H9 (cell line): ENCODE results near the gene PLEKHF1. TPM values are rescaled to one million over a fixed set of nuclear protein-coding genes. Genes with fewer than 3 reads are reported as not detected.

Source experiments
- DNase-seq: peaks from one replicate; pipeline ENCODE4 v3.0.0-alpha.2; 2017
- H2AFZ ChIP-seq: one replicate; pipeline ENCODE4 v1.6.1; 2013; ENCODE audit warnings: mild to moderate bottlenecking, low read length, control low read depth, moderate library complexity
- H2AK5ac ChIP-seq: 2 replicates; pipeline ENCODE4 v1.6.1; 2013; ENCODE audit warnings: low read length, control low read depth, mixed read lengths; ENCODE audit not compliant: insufficient read length
- H2BK120ac ChIP-seq: one replicate; pipeline ENCODE4 v1.6.1; 2013; ENCODE audit warnings: low read depth, mild to moderate bottlenecking, low read length, control low read depth, inconsistent platforms; ENCODE audit not compliant: poor library complexity, severe bottlenecking
- H2BK12ac ChIP-seq: 2 replicates; pipeline ENCODE4 v1.6.1; 2013; ENCODE audit warnings: low read length, control low read depth, mixed read lengths, low read depth; ENCODE audit not compliant: insufficient read length
- H2BK15ac ChIP-seq: 2 replicates; pipeline ENCODE4 v1.6.1; 2013; ENCODE audit warnings: low read depth, low read length, control low read depth
- H2BK20ac ChIP-seq: one replicate; pipeline ENCODE4 v1.6.1; 2013; ENCODE audit warnings: low read depth, mild to moderate bottlenecking, low read length, control low read depth, inconsistent platforms; ENCODE audit not compliant: poor library complexity, severe bottlenecking
- H2BK5ac ChIP-seq: 2 replicates; pipeline ENCODE4 v1.6.1; 2013; ENCODE audit warnings: low read length, control low read depth, mixed read lengths; ENCODE audit not compliant: insufficient read length
- H3K14ac ChIP-seq: 2 replicates; pipeline ENCODE4 v1.6.1; 2013; ENCODE audit warnings: low read length, control low read depth; ENCODE audit not compliant: insufficient read depth
- H3K18ac ChIP-seq: 2 replicates; pipeline ENCODE4 v1.6.1; 2013; ENCODE audit warnings: low read depth, mild to moderate bottlenecking, mixed read lengths, low read length, control low read depth; ENCODE audit not compliant: insufficient read length
- H3K23ac ChIP-seq: 2 replicates; pipeline ENCODE4 v1.6.1; 2013; ENCODE audit warnings: low read length, control low read depth, mixed read lengths, low read depth; ENCODE audit not compliant: insufficient read length
- H3K23me2 ChIP-seq: 2 replicates; pipeline ENCODE4 v1.6.1; 2013; ENCODE audit warnings: low read depth, mild to moderate bottlenecking, mixed read lengths, low read length, control low read depth; ENCODE audit not compliant: insufficient read length, poor library complexity, severe bottlenecking
- H3K27ac ChIP-seq: 2 replicates; pipeline ENCODE4 v1.5.1; 2013; ENCODE audit warnings: low read length, control low read depth, mixed read lengths, low read depth; ENCODE audit not compliant: insufficient read length
- H3K27me3 ChIP-seq: 2 replicates; pipeline ENCODE4 v1.6.1; 2013; ENCODE audit warnings: low read length, control low read depth, inconsistent platforms; ENCODE audit not compliant: insufficient read depth
- H3K4ac ChIP-seq: 2 replicates; pipeline ENCODE4 v1.6.1; 2013; ENCODE audit warnings: low read depth, mild to moderate bottlenecking, control low read depth, inconsistent platforms, low read length, moderate library complexity
- H3K4me1 ChIP-seq: 2 replicates; pipeline ENCODE4 v1.6.1; 2013; ENCODE audit warnings: low read length, control low read depth, inconsistent platforms; ENCODE audit not compliant: insufficient read depth
- H3K4me2 ChIP-seq: 2 replicates; pipeline ENCODE4 v1.6.1; 2013; ENCODE audit warnings: low read length, control low read depth, mixed read lengths; ENCODE audit not compliant: insufficient read length, insufficient read depth
- H3K56ac ChIP-seq: 2 replicates; pipeline ENCODE4 v1.6.1; 2013; ENCODE audit warnings: low read depth, mild to moderate bottlenecking, mixed read lengths, low read length, control low read depth; ENCODE audit not compliant: insufficient read length
- H3K79me1 ChIP-seq: 2 replicates; pipeline ENCODE4 v1.6.1; 2013; ENCODE audit warnings: low read depth, mild to moderate bottlenecking, moderate library complexity, low read length, control low read depth, inconsistent platforms; ENCODE audit not compliant: insufficient read depth, poor library complexity, severe bottlenecking
- H3K79me2 ChIP-seq: 2 replicates; pipeline ENCODE4 v1.6.1; 2013; ENCODE audit warnings: low read length, control low read depth, inconsistent platforms; ENCODE audit not compliant: insufficient read depth
- H3K9ac ChIP-seq: 2 replicates; pipeline ENCODE4 v1.6.1; 2013; ENCODE audit warnings: low read length, control low read depth, mixed read lengths; ENCODE audit not compliant: insufficient read length; ENCODE audit errors: extremely low read depth
- H3K9me3 ChIP-seq: one replicate; pipeline ENCODE4 v1.6.1; 2013; ENCODE audit warnings: low read depth, low read length, inconsistent platforms; ENCODE audit not compliant: control insufficient read depth
- H3T11ph ChIP-seq: one replicate; pipeline ENCODE4 v1.6.1; 2013; ENCODE audit warnings: mild to moderate bottlenecking, low read length, control low read depth, inconsistent platforms
- H4K20me1 ChIP-seq: one replicate; pipeline ENCODE4 v1.6.1; 2013; ENCODE audit not compliant: control insufficient read depth, insufficient read length, insufficient read depth
- H4K5ac ChIP-seq: 2 replicates; pipeline ENCODE4 v1.6.1; 2013; ENCODE audit warnings: low read depth, mild to moderate bottlenecking, mixed read lengths, low read length, control low read depth; ENCODE audit not compliant: insufficient read length
- H4K8ac ChIP-seq: replicated peaks from 2 replicates; pipeline ENCODE4 v1.6.1; 2013; ENCODE audit warnings: low read length, control low read depth, mixed read lengths, low read depth; ENCODE audit not compliant: insufficient read length
- H4K91ac ChIP-seq: 2 replicates; pipeline ENCODE4 v1.6.1; 2013; ENCODE audit warnings: low read depth, mild to moderate bottlenecking, moderate library complexity, mixed read lengths, low read length, control low read depth; ENCODE audit not compliant: insufficient read length
- H3K27ac Mint-ChIP-seq, 3 experiments: 2 replicates in 2 of 3; 3 replicates in 1 of 3; pipeline ENCODE4 v1.8.0; 2020 to 2021; ENCODE audit warnings: mixed read lengths in 3 of 3, mild to moderate bottlenecking in 1 of 3, moderate library complexity in 1 of 3
- H3K27me3 Mint-ChIP-seq: 2 replicates; pipeline ENCODE4 v1.8.0; 2021; ENCODE audit warnings: low read depth, mild to moderate bottlenecking, moderate library complexity, mixed read lengths
- H3K36me3 Mint-ChIP-seq, 3 experiments: 2 replicates in 2 of 3; 3 replicates in 1 of 3; pipeline ENCODE4 v1.8.0; 2020 to 2021; ENCODE audit warnings: low read depth in 3 of 3, mixed read lengths in 3 of 3; ENCODE audit not compliant: insufficient read depth in 1 of 3
- H3K4me1 Mint-ChIP-seq, 2 experiments: 2 replicates each; pipeline ENCODE4 v1.8.0; 2020; ENCODE audit warnings: mixed read lengths in 2 of 2
- H3K4me3 Mint-ChIP-seq, 2 experiments: 2 replicates in 1 of 2; 3 replicates in 1 of 2; pipeline ENCODE4 v1.8.0; 2020 to 2021; ENCODE audit warnings: mild to moderate bottlenecking in 2 of 2, mixed read lengths in 2 of 2, moderate library complexity in 1 of 2
- H3K9me3 Mint-ChIP-seq, 2 experiments: 2 replicates in 1 of 2; 3 replicates in 1 of 2; pipeline ENCODE4 v1.8.0; 2020; ENCODE audit warnings: mild to moderate bottlenecking in 2 of 2, mixed read lengths in 2 of 2, moderate library complexity in 1 of 2
- WGBS: extraction: QIAGEN DNeasy Blood & Tissue Kit; methylation state at CpG from one replicate; pipeline ENCODE4 v1.1.7; 2013; ENCODE audit warnings: missing lambda C conversion rate, low lambda C conversion rate, mixed read lengths; ENCODE audit not compliant: insufficient read length; ENCODE audit errors: extremely low coverage; 5-methylcytosine and 5-hydroxymethylcytosine counted together
- total RNA-seq: library from RNA; stranded (reverse); gene quantifications from 2 replicates; pipeline ENCODE4 v1.2.1, GENCODE V29; 2021
- TF ChIP-seq, protein P1 (sequence below): fragments of 200-600 bp; sonication (generic); conservative IDR thresholded peaks from 3 replicates; pipeline ENCODE4 v1.8.0; 2021; ENCODE audit warnings: antibody characterized with exemption, mild to moderate bottlenecking

The PLEKHF1 gene
- total RNA-seq, 1 experiment from 2014 or later: 4.9 TPM

DNA sequence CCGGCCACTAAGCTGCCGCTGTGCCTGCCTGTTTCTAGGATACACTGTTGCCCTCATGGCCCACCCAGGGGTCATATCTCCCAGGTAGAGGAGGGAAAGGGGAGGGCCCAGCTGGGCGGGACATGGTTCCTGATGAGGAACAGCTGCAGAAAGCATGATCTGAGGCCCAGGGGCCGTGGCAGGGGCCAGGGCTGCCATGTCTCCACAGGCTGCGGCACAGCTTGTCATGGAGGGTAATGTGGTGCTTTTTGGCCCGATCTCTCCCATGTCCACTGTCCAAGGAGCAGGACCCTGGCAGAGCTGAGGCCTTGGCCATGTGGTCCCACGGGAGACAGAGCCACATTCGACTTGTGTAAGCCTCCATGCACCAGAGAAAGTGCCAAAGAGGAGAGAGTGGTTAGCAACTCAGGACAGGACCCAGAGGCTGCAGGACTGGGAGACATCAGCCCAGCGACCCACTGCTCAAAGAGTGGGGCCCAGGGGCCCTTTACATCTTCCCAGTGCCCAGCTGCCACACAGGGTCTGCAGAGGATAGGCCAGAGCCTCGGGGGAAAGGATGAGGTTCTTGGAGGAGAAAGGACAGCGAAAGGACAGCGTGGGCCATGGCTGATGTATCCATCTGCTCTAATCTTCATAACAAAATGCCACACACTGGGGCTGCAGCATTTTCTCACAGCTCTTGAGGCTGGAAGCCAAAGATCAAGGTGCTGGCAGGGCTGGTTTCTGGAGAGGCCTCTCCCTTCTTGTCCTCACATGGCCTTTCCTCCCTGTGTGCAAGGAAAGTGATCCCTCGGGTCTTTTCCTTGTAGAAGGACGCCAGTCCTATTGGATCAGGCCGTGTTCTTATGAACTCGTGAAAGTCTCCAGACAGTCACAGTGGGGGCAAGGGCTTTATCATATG is 47.6 kb upstream of the PLEKHF1 start:
- Histone ChIP-seq H3K14ac (no peak overlapping the region), H3K27me3 (no peaks in the 10 kb centered on the region), H3K4ac (no peak overlapping the region), H3K4me1 (no peaks in the 10 kb centered on the region), H4K8ac (no peak overlapping the region), H3K9ac (no peak overlapping the region), H2BK20ac (no peak overlapping the region), H2BK120ac (no peak overlapping the region), H3K9me3 (no peaks in the 10 kb centered on the region), H3K4me2 (no peak overlapping the region), H3K23me2 (no peaks in the 10 kb centered on the region), H3K56ac (no peak overlapping the region), H3T11ph (no peak overlapping the region), H3K79me1 (no peaks in the 10 kb centered on the region), H3K23ac (no peak overlapping the region), H3K79me2 (no peaks in the 10 kb centered on the region), H3K27ac (no peak overlapping the region), H4K91ac (no peak overlapping the region), H3K18ac (no peak overlapping the region), H2BK5ac (no peak overlapping the region), H2BK12ac (no peak overlapping the region), H4K20me1 (no peaks in the 10 kb centered on the region), H2AK5ac (no peak overlapping the region), H2AFZ (no peak overlapping the region), H2BK15ac (no peak overlapping the region), H4K5ac (no peak overlapping the region)
- Mint-ChIP-seq H3K9me3 (no peaks in the 10 kb centered on the region), H3K4me1 (no peaks in the 10 kb centered on the region), H3K4me3 (no peak overlapping the region), H3K27ac (peak overlapping the region in 2 of 3 experiments; percentile 14 to 91; a peak in 2 of 7 replicates), H3K27me3 (no peaks in the 10 kb centered on the region; the same call in 1 of the 2 replicates), H3K36me3 (peaks cover 14 to 29% (median 21%) of the 10 kb centered on the region in 3 experiments)
- no peak for DNase-seq
- TF ChIP-seq, protein P1, sequence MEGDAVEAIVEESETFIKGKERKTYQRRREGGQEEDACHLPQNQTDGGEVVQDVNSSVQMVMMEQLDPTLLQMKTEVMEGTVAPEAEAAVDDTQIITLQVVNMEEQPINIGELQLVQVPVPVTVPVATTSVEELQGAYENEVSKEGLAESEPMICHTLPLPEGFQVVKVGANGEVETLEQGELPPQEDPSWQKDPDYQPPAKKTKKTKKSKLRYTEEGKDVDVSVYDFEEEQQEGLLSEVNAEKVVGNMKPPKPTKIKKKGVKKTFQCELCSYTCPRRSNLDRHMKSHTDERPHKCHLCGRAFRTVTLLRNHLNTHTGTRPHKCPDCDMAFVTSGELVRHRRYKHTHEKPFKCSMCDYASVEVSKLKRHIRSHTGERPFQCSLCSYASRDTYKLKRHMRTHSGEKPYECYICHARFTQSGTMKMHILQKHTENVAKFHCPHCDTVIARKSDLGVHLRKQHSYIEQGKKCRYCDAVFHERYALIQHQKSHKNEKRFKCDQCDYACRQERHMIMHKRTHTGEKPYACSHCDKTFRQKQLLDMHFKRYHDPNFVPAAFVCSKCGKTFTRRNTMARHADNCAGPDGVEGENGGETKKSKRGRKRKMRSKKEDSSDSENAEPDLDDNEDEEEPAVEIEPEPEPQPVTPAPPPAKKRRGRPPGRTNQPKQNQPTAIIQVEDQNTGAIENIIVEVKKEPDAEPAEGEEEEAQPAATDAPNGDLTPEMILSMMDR: no peak
- no CpG with 5 or more reads among the region's 16 CpGs for WGBS
